HepG2 (cell line): Measurements from ENCODE around the gene VPS52. TPM values are rescaled to one million over a fixed set of nuclear protein-coding genes. Genes with fewer than 3 reads are reported as not detected.

Source experiments
- ERF ChIP-seq: IDR thresholded peaks from 2 replicates; pipeline ENCODE4 v1.6.1; 2018; ENCODE audit warnings: missing biosample characterization, missing genetic modification reagents
- GABPB1 ChIP-seq: IDR thresholded peaks from 2 replicates; pipeline ENCODE4 v1.6.1; 2016; ENCODE audit warnings: mild to moderate bottlenecking, missing genetic modification reagents, moderate library complexity, missing compliant biosample characterization
- MAZ ChIP-seq, 2 experiments: sonication (generic) in 1 of 2; formaldehyde crosslinking in 1 of 2; IDR thresholded peaks; 2 replicates each; pipeline versions ENCODE4 v1.5.0 to v1.6.1; 2012 to 2020; ENCODE audit warnings: low read depth in 2 of 2, mild to moderate bottlenecking in 2 of 2, borderline replicate concordance in 1 of 2, improper control_type of control experiment in 1 of 2, low read length in 1 of 2, missing genetic modification reagents in 1 of 2, moderate library complexity in 1 of 2
- NCOA2 ChIP-seq: sonication (generic); formaldehyde crosslinking; IDR thresholded peaks from 2 replicates; pipeline ENCODE4 v1.8.0; 2022; ENCODE audit warnings: inconsistent platforms
- PATZ1 ChIP-seq: sonication (generic); formaldehyde crosslinking; IDR thresholded peaks from 2 replicates; pipeline ENCODE4 v1.4.0; 2020; ENCODE audit warnings: missing genetic modification reagents
- SRSF9 ChIP-seq: fragments of 200-400 bp; formaldehyde crosslinking; IDR thresholded peaks from 2 replicates; pipeline ENCODE4 v1.6.1; 2018; ENCODE audit warnings: borderline replicate concordance, mild to moderate bottlenecking, low read depth, low read length; ENCODE audit not compliant: insufficient read depth, poor library complexity, severe bottlenecking
- TEAD3 ChIP-seq: optimal IDR thresholded peaks from 2 replicates; pipeline ENCODE3; 2016; ENCODE audit warnings: borderline replicate concordance
- TFDP2 ChIP-seq: sonication (generic); formaldehyde crosslinking; IDR thresholded peaks from 2 replicates; pipeline ENCODE4 v1.4.0; 2020; ENCODE audit warnings: missing genetic modification reagents
- ZNF205 ChIP-seq: IDR thresholded peaks from 2 replicates; pipeline ENCODE4 v1.6.1; 2018; ENCODE audit warnings: missing biosample characterization, missing genetic modification reagents
- ZNF468 ChIP-seq: sonication (generic); formaldehyde crosslinking; IDR thresholded peaks from 2 replicates; pipeline ENCODE4 v1.8.0; 2022; ENCODE audit warnings: mild to moderate bottlenecking, moderate library complexity, missing genetic modification reagents
- ZNF552 ChIP-seq: sonication (generic); formaldehyde crosslinking; IDR thresholded peaks from 2 replicates; pipeline ENCODE4 v1.9.0; 2022; ENCODE audit warnings: missing genetic modification reagents, mild to moderate bottlenecking, borderline replicate concordance
- polyA plus RNA-seq, 8 experiments: library from polyadenylated mRNA; depleted of rRNA in 3 of 8; stranded (reverse) in 7 of 8; unstranded in 1 of 8; fragments of >200 nt; fragmentation: Illumina TruSeq in 4 of 8; extraction: Trizol in 4 of 8; gene quantifications; 2 replicates each; pipeline versions ENCODE4 v1.2.1 to v1.2.3, GENCODE V29; 2011 to 2016; ENCODE audit warnings: low read depth in 4 of 8, missing spikeins in 1 of 8, mixed read lengths in 1 of 8; ENCODE audit not compliant: insufficient read depth in 1 of 8
- total RNA-seq, 5 experiments: library from RNA; depleted of rRNA; stranded (reverse); fragments of >200 nt; fragmentation: Illumina TruSeq; extraction: Trizol; gene quantifications; 2 replicates each; pipeline ENCODE4 v1.2.3, GENCODE V29; 2016; ENCODE audit warnings: low read depth in 1 of 5
- TF ChIP-seq, protein P1 (sequence below): sonication (generic); formaldehyde crosslinking; IDR thresholded peaks from 2 replicates; pipeline ENCODE4 v1.5.0; 2020; ENCODE audit warnings: mild to moderate bottlenecking, low read depth, missing genetic modification reagents, borderline replicate concordance
- TF ChIP-seq, protein P2 (sequence below): sonication (generic); formaldehyde crosslinking; IDR thresholded peaks from 2 replicates; pipeline ENCODE4 v1.8.0; 2022; ENCODE audit warnings: mild to moderate bottlenecking, missing genetic modification reagents; ENCODE audit not compliant: insufficient replicate concordance
- TF ChIP-seq, protein P3 (sequence below): IDR thresholded peaks from 2 replicates; pipeline ENCODE4 v1.6.1; 2016; ENCODE audit warnings: missing genetic modification reagents, missing compliant biosample characterization
- TF ChIP-seq, protein P4 (sequence below): IDR thresholded peaks from 2 replicates; pipeline ENCODE4 v1.4.0; 2020; ENCODE audit warnings: mild to moderate bottlenecking, missing genetic modification reagents
- TF ChIP-seq, protein P5 (sequence below): sonication (generic); formaldehyde crosslinking; IDR thresholded peaks from 2 replicates; pipeline ENCODE4 v1.8.1; 2022; ENCODE audit warnings: mild to moderate bottlenecking, missing genetic modification reagents

Gene VPS52
- total and polyA plus RNA-seq, 2 of the 13 experiments (the other 11 are each of a cell fraction or from before 2014, with no cell fraction given) = 48.9 to 85.5 TPM

DNA sequence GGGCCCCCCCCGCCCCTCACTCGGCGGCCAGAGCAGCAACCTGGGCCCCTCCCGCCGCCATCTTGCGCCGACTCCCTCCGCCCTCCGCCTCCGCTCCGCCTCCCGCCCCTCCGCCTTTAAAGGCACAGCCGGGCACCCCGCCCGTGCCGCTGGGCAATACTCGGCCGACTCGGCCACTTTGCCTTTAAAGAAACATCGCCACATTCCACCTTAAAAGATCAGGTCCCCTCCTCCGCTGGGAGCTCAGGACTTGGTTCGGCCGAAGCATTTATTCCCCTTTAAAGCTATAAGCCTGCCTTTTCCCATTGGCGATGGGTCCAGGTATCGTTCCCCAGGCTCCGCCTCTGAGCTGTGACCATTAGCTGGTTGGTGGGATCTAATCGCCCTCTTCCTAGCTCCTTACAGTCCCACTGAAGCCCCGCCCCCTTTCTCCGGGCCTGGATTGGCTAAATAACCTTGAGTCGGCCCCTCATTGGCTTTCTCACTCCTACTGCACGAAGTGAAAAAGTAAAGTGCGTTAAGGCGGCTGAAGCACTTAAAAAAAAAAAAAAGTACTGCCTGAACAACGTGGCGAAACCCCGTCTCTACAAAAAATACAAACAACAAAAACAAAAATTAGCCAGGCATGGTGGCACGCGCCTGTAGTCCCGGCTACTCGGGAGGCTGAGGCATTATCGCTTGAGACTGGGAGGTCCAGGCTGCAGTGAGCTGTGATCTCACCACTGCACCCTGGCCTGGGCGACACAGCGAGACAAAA, 46.2 kb upstream of the VPS52 start, which contains the start of gene ZBTB22 (continued):
- peak; percentile 94 for TF ChIP-seq MAZ (IDR thresholded peaks at IDR 0.05; ENCODE audit: borderline replicate concordance, low read depth, low read length)
- TF ChIP-seq MAZ (CRISPR knock-in tag; IDR thresholded peaks at IDR 0.05; ENCODE audit: low read depth) = peak; percentile 65
- TF ChIP-seq TFDP2 = peak; percentile 50; the same call in 1 of the 2 replicates
- no peak for TF ChIP-seq ZNF552 (CRISPR knock-in tag)
- peak; percentile 86 for TF ChIP-seq TEAD3 (CRISPR knock-in tag)
- TF ChIP-seq, protein P1, sequence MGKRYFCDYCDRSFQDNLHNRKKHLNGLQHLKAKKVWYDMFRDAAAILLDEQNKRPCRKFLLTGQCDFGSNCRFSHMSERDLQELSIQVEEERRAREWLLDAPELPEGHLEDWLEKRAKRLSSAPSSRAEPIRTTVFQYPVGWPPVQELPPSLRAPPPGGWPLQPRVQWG (CRISPR knock-in tag) = no peak
- peak; percentile 54; the same call in 1 of the 2 replicates for TF ChIP-seq ERF (CRISPR knock-in tag)
- TF ChIP-seq, protein P2, sequence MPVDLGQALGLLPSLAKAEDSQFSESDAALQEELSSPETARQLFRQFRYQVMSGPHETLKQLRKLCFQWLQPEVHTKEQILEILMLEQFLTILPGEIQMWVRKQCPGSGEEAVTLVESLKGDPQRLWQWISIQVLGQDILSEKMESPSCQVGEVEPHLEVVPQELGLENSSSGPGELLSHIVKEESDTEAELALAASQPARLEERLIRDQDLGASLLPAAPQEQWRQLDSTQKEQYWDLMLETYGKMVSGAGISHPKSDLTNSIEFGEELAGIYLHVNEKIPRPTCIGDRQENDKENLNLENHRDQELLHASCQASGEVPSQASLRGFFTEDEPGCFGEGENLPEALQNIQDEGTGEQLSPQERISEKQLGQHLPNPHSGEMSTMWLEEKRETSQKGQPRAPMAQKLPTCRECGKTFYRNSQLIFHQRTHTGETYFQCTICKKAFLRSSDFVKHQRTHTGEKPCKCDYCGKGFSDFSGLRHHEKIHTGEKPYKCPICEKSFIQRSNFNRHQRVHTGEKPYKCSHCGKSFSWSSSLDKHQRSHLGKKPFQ (CRISPR knock-in tag) = no peak
- TF ChIP-seq GABPB1 = peak; percentile 47; the same call in 1 of the 2 replicates
- TF ChIP-seq ZNF205 (CRISPR knock-in tag) = peak; percentile 33; the same call in 1 of the 2 replicates
- TF ChIP-seq, protein P3, sequence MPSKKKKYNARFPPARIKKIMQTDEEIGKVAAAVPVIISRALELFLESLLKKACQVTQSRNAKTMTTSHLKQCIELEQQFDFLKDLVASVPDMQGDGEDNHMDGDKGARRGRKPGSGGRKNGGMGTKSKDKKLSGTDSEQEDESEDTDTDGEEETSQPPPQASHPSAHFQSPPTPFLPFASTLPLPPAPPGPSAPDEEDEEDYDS = peak; percentile 87; the same call in 1 of the 2 replicates
- TF ChIP-seq, protein P4, sequence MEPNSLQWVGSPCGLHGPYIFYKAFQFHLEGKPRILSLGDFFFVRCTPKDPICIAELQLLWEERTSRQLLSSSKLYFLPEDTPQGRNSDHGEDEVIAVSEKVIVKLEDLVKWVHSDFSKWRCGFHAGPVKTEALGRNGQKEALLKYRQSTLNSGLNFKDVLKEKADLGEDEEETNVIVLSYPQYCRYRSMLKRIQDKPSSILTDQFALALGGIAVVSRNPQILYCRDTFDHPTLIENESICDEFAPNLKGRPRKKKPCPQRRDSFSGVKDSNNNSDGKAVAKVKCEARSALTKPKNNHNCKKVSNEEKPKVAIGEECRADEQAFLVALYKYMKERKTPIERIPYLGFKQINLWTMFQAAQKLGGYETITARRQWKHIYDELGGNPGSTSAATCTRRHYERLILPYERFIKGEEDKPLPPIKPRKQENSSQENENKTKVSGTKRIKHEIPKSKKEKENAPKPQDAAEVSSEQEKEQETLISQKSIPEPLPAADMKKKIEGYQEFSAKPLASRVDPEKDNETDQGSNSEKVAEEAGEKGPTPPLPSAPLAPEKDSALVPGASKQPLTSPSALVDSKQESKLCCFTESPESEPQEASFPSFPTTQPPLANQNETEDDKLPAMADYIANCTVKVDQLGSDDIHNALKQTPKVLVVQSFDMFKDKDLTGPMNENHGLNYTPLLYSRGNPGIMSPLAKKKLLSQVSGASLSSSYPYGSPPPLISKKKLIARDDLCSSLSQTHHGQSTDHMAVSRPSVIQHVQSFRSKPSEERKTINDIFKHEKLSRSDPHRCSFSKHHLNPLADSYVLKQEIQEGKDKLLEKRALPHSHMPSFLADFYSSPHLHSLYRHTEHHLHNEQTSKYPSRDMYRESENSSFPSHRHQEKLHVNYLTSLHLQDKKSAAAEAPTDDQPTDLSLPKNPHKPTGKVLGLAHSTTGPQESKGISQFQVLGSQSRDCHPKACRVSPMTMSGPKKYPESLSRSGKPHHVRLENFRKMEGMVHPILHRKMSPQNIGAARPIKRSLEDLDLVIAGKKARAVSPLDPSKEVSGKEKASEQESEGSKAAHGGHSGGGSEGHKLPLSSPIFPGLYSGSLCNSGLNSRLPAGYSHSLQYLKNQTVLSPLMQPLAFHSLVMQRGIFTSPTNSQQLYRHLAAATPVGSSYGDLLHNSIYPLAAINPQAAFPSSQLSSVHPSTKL (CRISPR knock-in tag) = 0 out of 2 replicates have a peak, but pooled peaks have one; percentile 15
- no peak for TF ChIP-seq PATZ1
- TF ChIP-seq SRSF9 = no peak
- TF ChIP-seq ZNF468 (CRISPR knock-in tag) = no peak
- TF ChIP-seq, protein P5, sequence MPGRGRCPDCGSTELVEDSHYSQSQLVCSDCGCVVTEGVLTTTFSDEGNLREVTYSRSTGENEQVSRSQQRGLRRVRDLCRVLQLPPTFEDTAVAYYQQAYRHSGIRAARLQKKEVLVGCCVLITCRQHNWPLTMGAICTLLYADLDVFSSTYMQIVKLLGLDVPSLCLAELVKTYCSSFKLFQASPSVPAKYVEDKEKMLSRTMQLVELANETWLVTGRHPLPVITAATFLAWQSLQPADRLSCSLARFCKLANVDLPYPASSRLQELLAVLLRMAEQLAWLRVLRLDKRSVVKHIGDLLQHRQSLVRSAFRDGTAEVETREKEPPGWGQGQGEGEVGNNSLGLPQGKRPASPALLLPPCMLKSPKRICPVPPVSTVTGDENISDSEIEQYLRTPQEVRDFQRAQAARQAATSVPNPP (CRISPR knock-in tag) = no peak
- TF ChIP-seq NCOA2 (CRISPR knock-in tag) = peak; percentile 34; the same call in 1 of the 2 replicates
